ENCODE results near the gene WDR26. TPM values are rescaled to one million over a fixed set of nuclear protein-coding genes. Genes with fewer than 3 reads are reported as not detected.
"Not testable (repeated sequence)": the region's sequence is repeated elsewhere in the genome, so short reads cannot be mapped to it uniquely, and the experiment has no call there.

The WDR26 gene
- total RNA-seq: 10 to 100 TPM; 45.9 to 76.9 (median 65.7) TPM

- intact Hi-C loops (cut with DNase I; ENCODE audit: low total_unique reads): no loop called here
- peak in 2 of 4 experiments; percentile 6 to 8 for TF ChIP-seq CTCF (IDR thresholded peaks at IDR 0.05)
- TF ChIP-seq POLR2A (IDR thresholded peaks at IDR 0.05): peak; percentile 59 to 61
- peak within 1 kb of the TSS; percentile 98 to 99 for H3K27ac ChIP-seq
- H3K36me3 ChIP-seq: no peaks in the 10 kb centered on the region
- H3K4me3 ChIP-seq: peak within 1 kb of the TSS; percentile 86 to 94
- no peaks in the 10 kb centered on the region for H3K9me3 ChIP-seq
- H3K27me3 ChIP-seq: no peaks in the 10 kb centered on the region
- H3K4me1 ChIP-seq: peaks cover 7 to 11% of the 10 kb centered on the region in 2 donors
- DNase-seq: peak; percentile 66 to 77
Measured at GRCh38 chr1:224434691-224435317, at the start of gene WDR26. WDR26 (minus strand) TSS chr1:224434797.

GRCh38 chr1:224483206-224483605 lies 48.6 kb upstream of the WDR26 start:
- H3K4me1 ChIP-seq; H3K27ac ChIP-seq; H3K36me3 ChIP-seq; H3K9me3 ChIP-seq; DNase-seq; H3K27me3 ChIP-seq; H3K4me3 ChIP-seq; intact Hi-C loops (cut with DNase I; ENCODE audit: low total_unique reads): not testable (repeated sequence)

GRCh38 chr1:224482619-224483018 lies 48.0 kb upstream of the WDR26 start:
- H3K36me3 ChIP-seq: no peaks in the 10 kb centered on the region
- intact Hi-C loops (cut with DNase I; ENCODE audit: low total_unique reads): no loop called here
- DNase-seq: no peak
- no peak overlapping the region for H3K4me3 ChIP-seq
- TF ChIP-seq POLR2A (IDR thresholded peaks at IDR 0.05) (no peak), CTCF (IDR thresholded peaks at IDR 0.05) (no peak)
- no peak overlapping the region for H3K27ac ChIP-seq
- no peaks in the 10 kb centered on the region for H3K27me3 ChIP-seq
- H3K9me3 ChIP-seq: no peaks in the 10 kb centered on the region
- H3K4me1 ChIP-seq: no peaks in the 10 kb centered on the region

- intact Hi-C loops (cut with DNase I; ENCODE audit: low total_unique reads): no loop called here
- DNase-seq: no peak
- Histone ChIP-seq H3K4me3 (no peak overlapping the region), H3K9me3 (no peaks in the 10 kb centered on the region), H3K36me3 (no peaks in the 10 kb centered on the region), H3K27ac (no peak overlapping the region), H3K4me1 (no peaks in the 10 kb centered on the region), H3K27me3 (no peaks in the 10 kb centered on the region)
- TF ChIP-seq CTCF (IDR thresholded peaks at IDR 0.05) (no peak), POLR2A (IDR thresholded peaks at IDR 0.05) (no peak)
Measured at GRCh38 chr1:224481601-224482000, 47.0 kb upstream of the WDR26 start.

- intact Hi-C loops (cut with DNase I; ENCODE audit: low total_unique reads); H3K27ac ChIP-seq; H3K36me3 ChIP-seq; DNase-seq; H3K9me3 ChIP-seq; H3K27me3 ChIP-seq; H3K4me3 ChIP-seq; H3K4me1 ChIP-seq: not testable (repeated sequence)
Measured at GRCh38 chr1:224480888-224481459, 46.4 kb upstream of the WDR26 start.

GRCh38 chr1:224480200-224480599 lies 45.6 kb upstream of the WDR26 start:
- DNase-seq; H3K27ac ChIP-seq; H3K36me3 ChIP-seq; intact Hi-C loops (cut with DNase I; ENCODE audit: low total_unique reads); H3K4me1 ChIP-seq; H3K27me3 ChIP-seq; H3K9me3 ChIP-seq; H3K4me3 ChIP-seq: not testable (repeated sequence)
